H1 (cell line): ENCODE data around the gene SUSD1. TPM values are rescaled to one million over a fixed set of nuclear protein-coding genes. Genes with fewer than 3 reads are reported as not detected.
A peak's percentile ranks its signal among the peaks of the same experiment; 100 is the strongest.

Experiments
- CTCF ChIA-PET: fragments of 300-600 bp; sonication (Branson Sonifier 250); formaldehyde crosslinking; loops from one replicate; lab custom pipeline; 2021; ENCODE audit not compliant: partially characterized antibody; lab: Charles Lee
- POLR2A ChIA-PET: fragments of 300-600 bp; sonication (Branson Sonifier 250); formaldehyde crosslinking; loops from one replicate; lab custom pipeline; 2021; ENCODE audit warnings: inconsistent platforms; ENCODE audit not compliant: partially characterized antibody; lab: Charles Lee
- DNase-seq, 2 experiments: peaks; one replicate each; pipeline versions ENCODE4 v3.0.0 to v3.0.0-alpha.2; 2010 to 2022; ENCODE audit warnings: low spot score in 2 of 2, low read depth in 1 of 2, mixed read lengths in 1 of 2
- FAIRE-seq: peaks from 2 replicates; lab custom pipeline; 2011; peaks lifted over from hg19 to GRCh38; lab: Jason Lieb, UNC
- H2AFZ ChIP-seq: 2 replicates; pipeline ENCODE4 v1.8.1; 2012; ENCODE audit warnings: low read length, inconsistent platforms
- H2AK5ac ChIP-seq: 2 replicates; pipeline ENCODE4 v1.6.1; 2013; ENCODE audit warnings: low read depth, low read length
- H2BK120ac ChIP-seq: replicated peaks from 2 replicates; pipeline ENCODE3; 2013; ENCODE audit warnings: low read depth, low read length, inconsistent platforms
- H2BK12ac ChIP-seq: 2 replicates; pipeline ENCODE4 v1.6.1; 2013; ENCODE audit warnings: low read depth, low read length
- H2BK15ac ChIP-seq: 2 replicates; pipeline ENCODE4 v1.6.1; 2013; ENCODE audit warnings: low read length
- H2BK20ac ChIP-seq: 2 replicates; pipeline ENCODE4 v1.6.1; 2013; ENCODE audit warnings: low read length
- H2BK5ac ChIP-seq: 2 replicates; pipeline ENCODE4 v1.6.1; 2013; ENCODE audit warnings: low read depth, low read length
- H3K14ac ChIP-seq: 2 replicates; pipeline ENCODE4 v1.6.1; 2013; ENCODE audit warnings: inconsistent platforms; ENCODE audit not compliant: insufficient read length
- H3K18ac ChIP-seq: 2 replicates; pipeline ENCODE4 v1.6.1; 2013; ENCODE audit warnings: low read length; ENCODE audit errors: extremely low read depth
- H3K23ac ChIP-seq: 2 replicates; pipeline ENCODE4 v1.6.1; 2013; ENCODE audit warnings: inconsistent platforms; ENCODE audit not compliant: insufficient read length
- H3K23me2 ChIP-seq: 2 replicates; pipeline ENCODE4 v1.6.1; 2013; ENCODE audit warnings: low read depth, low read length
- H3K27ac ChIP-seq: 2 replicates; pipeline ENCODE4 v1.6.1; 2011; ENCODE audit warnings: low read depth, low read length, inconsistent platforms
- H3K27me3 ChIP-seq, 4 experiments: replicated peaks in 1 of 4; 1 replicate in 1 of 4; 2 replicates in 3 of 4; pipeline versions ENCODE4 v1.6.1 to v1.8.1; 2011 to 2013; ENCODE audit warnings: low read length in 3 of 4, mild to moderate bottlenecking in 3 of 4, inconsistent platforms in 2 of 4, mixed read lengths in 2 of 4, moderate library complexity in 1 of 4; ENCODE audit not compliant: control insufficient read depth in 3 of 4, insufficient read depth in 3 of 4; ENCODE audit errors: extremely low read depth in 1 of 4
- H3K36me3 ChIP-seq, 4 experiments: 2 replicates each; pipeline versions ENCODE4 v1.6.1 to v1.8.1; 2011 to 2013; ENCODE audit warnings: mild to moderate bottlenecking in 4 of 4, low read length in 3 of 4, moderate library complexity in 2 of 4, control low read depth in 1 of 4, inconsistent platforms in 1 of 4; ENCODE audit not compliant: insufficient read depth in 4 of 4, control insufficient read depth in 2 of 4
- H3K4ac ChIP-seq: replicated peaks from 2 replicates; pipeline ENCODE3; 2013; ENCODE audit warnings: low read length, low read depth, mixed read lengths, inconsistent platforms; ENCODE audit not compliant: insufficient read length
- H3K4me1 ChIP-seq, 4 experiments: replicated peaks in 1 of 4; 1 replicate in 1 of 4; 2 replicates in 3 of 4; pipeline versions ENCODE4 v1.6.1 to v1.8.1; 2011 to 2013; ENCODE audit warnings: low read length in 3 of 4, inconsistent platforms in 2 of 4, mixed read lengths in 1 of 4; ENCODE audit not compliant: insufficient read depth in 4 of 4, control insufficient read depth in 3 of 4
- H3K4me2 ChIP-seq, 2 experiments: 2 replicates each; pipeline versions ENCODE4 v1.6.1 to v1.8.1; 2011 to 2013; ENCODE audit warnings: low read depth in 2 of 2, low read length in 2 of 2, control low read depth in 1 of 2, inconsistent platforms in 1 of 2, mild to moderate bottlenecking in 1 of 2; ENCODE audit not compliant: insufficient read depth in 1 of 2
- H3K4me3 ChIP-seq, 4 experiments: fragments of 200-600, 300-600 bp in 1 of 4; sonication (generic), shearing (Covaris generic), sonication (Bioruptor Twin) in 1 of 4; 2 replicates each; pipeline versions ENCODE4 v1.5.1 to v1.8.1; 2011 to 2016; ENCODE audit warnings: low read length in 4 of 4, low read depth in 3 of 4, control low read depth in 2 of 4, inconsistent platforms in 2 of 4, mild to moderate bottlenecking in 2 of 4, mixed read lengths in 1 of 4, moderate library complexity in 1 of 4; ENCODE audit not compliant: insufficient read depth in 2 of 4; ENCODE audit errors: extremely low read depth in 1 of 4
- H3K56ac ChIP-seq: replicated peaks from 2 replicates; pipeline ENCODE3; 2013; ENCODE audit warnings: low read depth, mild to moderate bottlenecking, mixed read lengths, low read length, inconsistent platforms; ENCODE audit not compliant: insufficient read length
- H3K79me1 ChIP-seq: 2 replicates; pipeline ENCODE4 v1.6.1; 2013; ENCODE audit warnings: low read depth, low read length, control low read depth
- H3K79me2 ChIP-seq, 2 experiments: 2 replicates each; pipeline versions ENCODE4 v1.6.1 to v1.8.1; 2012 to 2013; ENCODE audit warnings: low read length in 2 of 2, mild to moderate bottlenecking in 2 of 2, inconsistent platforms in 1 of 2; ENCODE audit not compliant: insufficient read depth in 2 of 2, control insufficient read depth in 1 of 2
- H3K9ac ChIP-seq, 4 experiments: replicated peaks in 1 of 4; 1 replicate in 1 of 4; 2 replicates in 3 of 4; pipeline versions ENCODE4 v1.6.1 to v1.8.1; 2011 to 2013; ENCODE audit warnings: low read depth in 3 of 4, low read length in 3 of 4, control low read depth in 2 of 4, mild to moderate bottlenecking in 2 of 4, moderate library complexity in 2 of 4, inconsistent platforms in 1 of 4; ENCODE audit errors: extremely low read depth in 1 of 4
- H3K9me3 ChIP-seq, 2 experiments: 2 replicates each; pipeline versions ENCODE4 v1.6.1 to v1.8.1; 2012 to 2013; ENCODE audit warnings: mild to moderate bottlenecking in 2 of 2, moderate library complexity in 2 of 2, control low read depth in 1 of 2, inconsistent platforms in 1 of 2, low read depth in 1 of 2, low read length in 1 of 2, mixed read lengths in 1 of 2; ENCODE audit not compliant: insufficient read depth in 2 of 2
- H4K20me1 ChIP-seq, 2 experiments: replicated peaks in 1 of 2; 2 replicates each; pipeline versions ENCODE3 to v1.8.1; 2011 to 2013; ENCODE audit warnings: inconsistent platforms in 2 of 2, low read length in 2 of 2, mild to moderate bottlenecking in 1 of 2; ENCODE audit not compliant: insufficient read depth in 2 of 2, control insufficient read depth in 1 of 2
- H4K5ac ChIP-seq: 2 replicates; pipeline ENCODE4 v1.6.1; 2013; ENCODE audit warnings: low read length, low read depth, mixed read lengths, inconsistent platforms; ENCODE audit not compliant: insufficient read length
- H4K8ac ChIP-seq: 2 replicates; pipeline ENCODE4 v1.8.0; 2013; ENCODE audit warnings: mild to moderate bottlenecking, moderate library complexity, low read length, inconsistent platforms; ENCODE audit not compliant: insufficient read depth; ENCODE audit errors: extremely low read depth
- H4K91ac ChIP-seq: replicated peaks from 2 replicates; pipeline ENCODE3; 2013; ENCODE audit warnings: low read length, mixed read lengths, inconsistent platforms; ENCODE audit not compliant: insufficient read length
- BCL11A ChIP-seq, 2 experiments: IDR thresholded peaks; one replicate each; pipeline ENCODE4 v1.6.1; 2011; ENCODE audit warnings: low read depth in 2 of 2, low read length in 2 of 2, mild to moderate bottlenecking in 2 of 2
- E2F6 ChIP-seq: IDR thresholded peaks from 2 replicates; pipeline ENCODE4 v1.6.1; 2012; ENCODE audit warnings: inconsistent platforms
- WGBS, 2 experiments: shearing (Covaris generic) in 1 of 2; methylation state at CpG; one replicate each; pipeline versions ENCODE4 v1.1.6 to v1.1.7; 2013 to 2015; ENCODE audit warnings: low lambda C conversion rate in 2 of 2, mixed read lengths in 2 of 2, inconsistent platforms in 1 of 2, low coverage in 1 of 2, missing lambda C conversion rate in 1 of 2; ENCODE audit not compliant: insufficient replicate concordance in 2 of 2, insufficient coverage in 1 of 2, insufficient read length in 1 of 2; ENCODE audit errors: extremely low coverage in 1 of 2, missing lambda C conversion rate in 1 of 2; 5-methylcytosine and 5-hydroxymethylcytosine counted together
- polyA plus RNA-seq, 7 experiments: library from polyadenylated mRNA; depleted of rRNA in 3 of 7; stranded (reverse) in 5 of 7; unstranded in 2 of 7; fragments of >200 nt in 5 of 7; fragments of 200-250 nt in 2 of 7; gene quantifications; 1 replicate in 5 of 7; 2 replicates in 1 of 7; 4 replicates in 1 of 7; pipeline versions ENCODE4 v1.2.1 to v1.2.3, GENCODE V29; 2011 to 2013; ENCODE audit warnings: missing spikeins in 2 of 7, mixed read lengths in 2 of 7
- total RNA-seq: library from RNA; stranded (reverse); fragmentation: NEBNext Ultra II Directional; extraction: Animal tissue kit (Norgen Biotek cat#: 25700); gene quantifications from 2 replicates; pipeline ENCODE4 v1.2.1, GENCODE V29; 2021
- TF ChIP-seq, protein P1 (sequence below): IDR thresholded peaks from 2 replicates; pipeline ENCODE4 v1.6.1; 2012; ENCODE audit warnings: low read length, inconsistent platforms

SUSD1 gene
- total and polyA plus RNA-seq, 2 of the 8 experiments (the other 6 are each of a cell fraction or from before 2014, with no cell fraction given): 2.8 to 7.2 TPM

GRCh38 chr9:112200711-112201110 is 25.6 kb upstream of the SUSD1 start:
- no peak overlapping the region for H3K56ac ChIP-seq
- no peaks in the 10 kb centered on the region for H3K79me1 ChIP-seq
- no peak overlapping the region for H3K27ac ChIP-seq
- no peak overlapping the region for H3K9ac ChIP-seq
- H2AFZ ChIP-seq: no peak overlapping the region
- DNase-seq (no peak), FAIRE-seq (no peak)
- no peak overlapping the region for H3K4me2 ChIP-seq
- no peak overlapping the region for H3K23ac ChIP-seq
- TF ChIP-seq, protein P1, sequence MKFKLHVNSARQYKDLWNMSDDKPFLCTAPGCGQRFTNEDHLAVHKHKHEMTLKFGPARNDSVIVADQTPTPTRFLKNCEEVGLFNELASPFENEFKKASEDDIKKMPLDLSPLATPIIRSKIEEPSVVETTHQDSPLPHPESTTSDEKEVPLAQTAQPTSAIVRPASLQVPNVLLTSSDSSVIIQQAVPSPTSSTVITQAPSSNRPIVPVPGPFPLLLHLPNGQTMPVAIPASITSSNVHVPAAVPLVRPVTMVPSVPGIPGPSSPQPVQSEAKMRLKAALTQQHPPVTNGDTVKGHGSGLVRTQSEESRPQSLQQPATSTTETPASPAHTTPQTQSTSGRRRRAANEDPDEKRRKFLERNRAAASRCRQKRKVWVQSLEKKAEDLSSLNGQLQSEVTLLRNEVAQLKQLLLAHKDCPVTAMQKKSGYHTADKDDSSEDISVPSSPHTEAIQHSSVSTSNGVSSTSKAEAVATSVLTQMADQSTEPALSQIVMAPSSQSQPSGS: no peak
- no peak for TF ChIP-seq BCL11A (IDR thresholded peaks at IDR 0.05; ENCODE audit: low read depth in 2 of 2, low read length in 2 of 2)
- peak; percentile 47; the same call in 1 of the 2 replicates for TF ChIP-seq E2F6
- H3K4ac ChIP-seq: no peak overlapping the region
- H2BK20ac ChIP-seq: no peak overlapping the region
- WGBS, 2 experiments: 89% methylated on average over 5 of the region's 5 CpGs; no CpG with 5 or more reads in 1 of the 2 experiments
- H3K14ac ChIP-seq: no peak overlapping the region
- H3K79me2 ChIP-seq: no peaks in the 10 kb centered on the region
- H2BK15ac ChIP-seq: no peak overlapping the region
- H3K36me3 ChIP-seq: no peaks in the 10 kb centered on the region
- no peaks in the 10 kb centered on the region for H3K23me2 ChIP-seq
- H3K27me3 ChIP-seq: no peaks in the 10 kb centered on the region; a peak in 1 of 7 replicates
- H4K5ac ChIP-seq: no peak overlapping the region
- H4K91ac ChIP-seq: no peak overlapping the region
- H3K4me3 ChIP-seq: no peak overlapping the region
- H2BK12ac ChIP-seq: no peak overlapping the region
- ChIA-PET CTCF (interaction anchor here (1.6 kb wide), 1 partner anchor 13 kb away, joined by 3 read pairs; no protein-coding TSS in a partner anchor), POLR2A (no interaction called here)
- H2AK5ac ChIP-seq: no peak overlapping the region
- H3K9me3 ChIP-seq: no peaks in the 10 kb centered on the region
- no peak overlapping the region for H3K18ac ChIP-seq
- no peaks in the 10 kb centered on the region for H3K4me1 ChIP-seq
- H4K20me1 ChIP-seq: no peaks in the 10 kb centered on the region
- no peak overlapping the region for H4K8ac ChIP-seq
- H2BK5ac ChIP-seq: no peak overlapping the region
- no peak overlapping the region for H2BK120ac ChIP-seq
